ENCODE results near the gene DCAF11. TPM values are rescaled to one million over a fixed set of nuclear protein-coding genes. Genes with fewer than 3 reads are reported as not detected.

DCAF11 gene
- total RNA-seq, 3 donors from 2014 or later, result 45.7 to 57.6 (median 50.7) TPM

GRCh38 chr14:24151404-24152080 is 37.0 kb downstream of the DCAF11 start:
- Mint-ChIP-seq H3K4me3 (no peak overlapping the region), H3K36me3 (ENCODE audit: insufficient read depth) (peaks cover 34% of the 10 kb centered on the region), H3K4me1 (ENCODE audit: low read depth) (peaks cover 22% of the 10 kb centered on the region), H3K27me3 (ENCODE audit: low read depth) (no peaks in the 10 kb centered on the region), H3K9me3 (no peaks in the 10 kb centered on the region)
- ATAC-seq (no peak), DNase-seq (no peak)

DNA sequence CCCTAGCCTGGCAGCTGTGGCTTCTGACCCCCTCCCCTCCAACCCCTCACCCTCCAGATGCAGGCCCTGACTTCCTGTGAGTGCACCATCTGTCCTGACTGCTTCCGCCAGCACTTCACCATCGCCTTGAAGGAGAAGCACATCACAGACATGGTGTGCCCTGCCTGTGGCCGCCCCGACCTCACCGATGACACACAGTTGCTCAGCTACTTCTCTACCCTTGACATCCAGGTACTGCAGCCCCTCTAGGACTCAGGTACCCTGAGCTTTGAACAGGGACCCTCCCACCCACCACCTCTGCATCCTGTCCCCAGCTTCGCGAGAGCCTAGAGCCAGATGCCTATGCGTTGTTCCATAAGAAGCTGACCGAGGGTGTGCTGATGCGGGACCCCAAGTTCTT is 40.5 kb downstream of the DCAF11 start:
- peaks cover 34% of the 10 kb centered on the region for H3K36me3 Mint-ChIP-seq (ENCODE audit: insufficient read depth)

DNA sequence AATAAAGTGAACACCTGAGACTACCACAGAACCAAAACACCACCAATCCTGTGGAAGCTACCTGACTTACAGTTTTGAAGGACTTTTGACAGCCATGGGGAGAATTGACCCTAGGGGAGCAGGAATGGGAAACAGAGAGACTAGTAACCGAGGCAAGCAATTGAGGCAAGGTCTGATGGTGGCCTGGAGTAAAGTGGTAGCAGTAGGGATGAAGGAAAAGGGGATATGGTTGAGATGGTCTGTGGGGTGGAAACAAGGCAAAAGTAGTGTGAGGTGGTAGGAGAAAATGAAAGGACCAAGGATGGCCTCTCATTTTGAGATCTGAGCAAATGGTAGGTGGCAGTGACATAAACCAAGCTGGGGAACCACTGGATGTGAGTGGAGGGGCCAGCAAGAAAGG is 42.3 kb downstream of the DCAF11 start:
- DNase-seq, result no peak
- H3K9me3 Mint-ChIP-seq, result no peaks in the 10 kb centered on the region
- H3K27me3 Mint-ChIP-seq (ENCODE audit: low read depth), result no peaks in the 10 kb centered on the region
- H3K4me1 Mint-ChIP-seq (ENCODE audit: low read depth), result peaks cover 11% of the 10 kb centered on the region
- peaks cover 30% of the 10 kb centered on the region for H3K36me3 Mint-ChIP-seq (ENCODE audit: insufficient read depth)
- H3K4me3 Mint-ChIP-seq, result no peak overlapping the region
- no peak for ATAC-seq

More for the DNA sequence above, 40.5 kb downstream of the DCAF11 start:
- H3K4me3 Mint-ChIP-seq, result no peak overlapping the region
- H3K9me3 Mint-ChIP-seq, result no peaks in the 10 kb centered on the region
- no peak for ATAC-seq
- no peak for DNase-seq
- H3K27me3 Mint-ChIP-seq (ENCODE audit: low read depth), result no peaks in the 10 kb centered on the region
- H3K4me1 Mint-ChIP-seq (ENCODE audit: low read depth), result peaks cover 4% of the 10 kb centered on the region

- H3K4me1 Mint-ChIP-seq (ENCODE audit: low read depth), result peaks cover 15% of the 10 kb centered on the region
- no peak overlapping the region for H3K4me3 Mint-ChIP-seq
- H3K27me3 Mint-ChIP-seq (ENCODE audit: low read depth), result no peaks in the 10 kb centered on the region
- peaks cover 31% of the 10 kb centered on the region for H3K36me3 Mint-ChIP-seq (ENCODE audit: insufficient read depth)
- no peaks in the 10 kb centered on the region for H3K9me3 Mint-ChIP-seq
- ATAC-seq, result no peak
- no peak for DNase-seq
Observed at GRCh38 chr14:24157331-24157730, 42.8 kb downstream of the DCAF11 start.

DNA sequence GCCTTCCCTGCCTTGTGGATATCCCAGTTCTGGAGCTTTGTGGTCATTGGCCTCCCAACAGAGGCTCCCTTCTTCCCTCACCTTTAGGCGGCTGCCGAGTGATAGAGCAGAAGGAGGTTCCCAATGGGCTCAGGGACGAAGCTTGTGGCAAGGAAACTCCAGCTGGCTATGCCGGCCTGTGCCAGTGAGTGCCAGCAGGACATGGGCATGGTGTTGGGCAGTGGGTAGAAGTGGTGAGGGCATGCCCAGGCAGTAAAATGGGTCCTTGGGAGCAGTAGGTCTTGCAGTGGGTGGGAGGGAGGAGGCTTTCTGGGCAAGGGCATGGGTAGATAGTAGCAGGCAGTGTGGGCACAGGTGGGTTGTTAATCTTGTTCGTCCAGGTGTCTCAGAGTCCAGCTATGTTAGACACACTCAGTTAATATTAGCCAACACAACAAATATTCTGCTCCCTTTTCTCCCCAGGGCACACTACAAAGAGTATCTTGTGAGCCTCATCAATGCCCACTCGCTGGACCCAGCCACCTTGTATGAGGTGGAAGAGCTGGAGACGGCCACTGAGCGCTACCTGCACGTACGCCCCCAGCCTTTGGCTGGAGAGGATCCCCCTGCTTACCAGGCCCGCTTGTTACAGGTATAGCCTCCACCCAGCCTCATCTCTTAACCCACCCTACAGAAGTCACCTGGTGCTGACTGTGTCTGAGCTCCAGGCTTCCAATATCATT is 45.4 kb downstream of the DCAF11 start:
- DNase-seq (no peak), ATAC-seq (no peak)
- H3K9me3 Mint-ChIP-seq, result no peaks in the 10 kb centered on the region
- no peaks in the 10 kb centered on the region for H3K27me3 Mint-ChIP-seq (ENCODE audit: low read depth)
- peaks cover 40% of the 10 kb centered on the region for H3K4me1 Mint-ChIP-seq (ENCODE audit: low read depth)
- H3K4me3 Mint-ChIP-seq, result no peak overlapping the region
- H3K36me3 Mint-ChIP-seq (ENCODE audit: insufficient read depth), result peaks cover 42% of the 10 kb centered on the region

DNA sequence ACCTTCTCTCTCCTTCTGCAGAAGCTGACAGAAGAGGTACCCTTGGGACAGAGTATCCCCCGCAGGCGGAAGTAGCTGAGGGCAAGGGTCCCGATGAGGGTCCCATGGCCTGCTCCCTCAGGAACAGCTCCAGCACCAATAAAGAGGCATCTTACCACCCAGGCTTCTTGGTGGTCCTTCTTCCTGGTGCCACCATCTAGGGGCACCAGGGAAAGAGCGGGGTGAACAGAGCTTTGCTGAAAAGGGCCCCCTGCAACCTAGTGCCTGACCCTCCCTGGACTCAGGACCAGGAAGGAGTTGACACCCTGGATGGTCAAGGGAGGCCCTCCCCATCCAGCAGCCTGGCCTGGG is 45.9 kb downstream of the DCAF11 start:
- Mint-ChIP-seq H3K4me1 (ENCODE audit: low read depth) (peaks cover 46% of the 10 kb centered on the region), H3K4me3 (no peak overlapping the region)
- ATAC-seq, result no peak

DNA sequence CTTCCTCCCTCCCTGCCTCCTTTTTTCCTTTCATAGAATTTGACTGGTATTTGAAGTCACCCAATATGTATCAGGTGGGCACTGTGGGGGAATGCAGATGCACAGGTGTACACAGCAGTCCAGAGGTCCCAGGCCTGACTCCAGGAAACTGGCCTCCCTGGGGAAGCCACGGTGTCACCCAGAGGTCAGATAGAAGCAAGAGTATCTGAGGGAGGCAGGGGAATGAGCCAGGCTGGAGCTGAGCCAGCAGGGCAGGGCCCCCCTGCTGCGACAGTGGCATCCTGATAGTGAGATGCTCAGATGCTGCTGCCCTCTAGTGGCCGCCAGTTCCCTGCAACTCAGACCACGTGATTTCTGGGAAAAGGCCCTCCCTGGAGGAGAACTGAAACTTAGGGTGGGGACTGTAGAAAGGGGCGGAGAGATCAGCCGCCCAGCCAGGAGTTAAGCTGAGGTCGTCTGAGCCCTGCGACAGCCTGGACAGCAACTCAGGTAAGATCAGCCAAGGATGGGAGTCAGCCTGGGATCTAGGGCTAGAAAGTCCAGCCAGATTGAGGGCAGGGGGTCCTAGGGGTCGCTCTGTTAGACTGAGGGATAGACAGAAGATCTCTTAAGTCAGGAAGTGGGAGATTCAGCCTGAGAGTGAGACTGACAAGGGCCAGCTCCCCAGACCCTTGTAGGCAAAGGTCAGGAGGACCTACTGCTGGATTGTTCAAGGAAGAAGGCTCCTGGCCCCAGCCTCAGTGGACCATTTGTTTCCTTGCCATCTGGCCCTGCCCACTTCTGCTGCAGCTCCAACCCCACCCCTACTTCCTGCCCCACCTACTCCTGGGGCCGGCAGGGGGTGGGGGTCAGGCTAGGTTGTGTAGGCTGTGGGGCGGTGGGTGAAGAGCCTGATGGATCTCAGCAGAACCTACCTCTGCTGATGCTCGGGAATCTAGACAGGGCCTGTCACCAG is 46.5 kb downstream of the DCAF11 start, which contains the start of gene IRF9:
Gene IRF9 (plus strand): TSS at position 416 of the 955 bp plus-strand sequence. CDS start 880 bp downstream, outside the sequence.
- H3K4me1 Mint-ChIP-seq (ENCODE audit: low read depth), result peaks cover 47% of the 10 kb centered on the region
- no peaks in the 10 kb centered on the region for H3K27me3 Mint-ChIP-seq (ENCODE audit: low read depth)
- peaks cover 43% of the 10 kb centered on the region for H3K36me3 Mint-ChIP-seq (ENCODE audit: insufficient read depth)
- no peaks in the 10 kb centered on the region for H3K9me3 Mint-ChIP-seq
- H3K4me3 Mint-ChIP-seq, result peak within 1 kb of the TSS; percentile 98
- ATAC-seq, result peak; percentile 90
- peak; percentile 99 for DNase-seq

More for the DNA sequence above, 45.9 kb downstream of the DCAF11 start:
- DNase-seq, result no peak
- Mint-ChIP-seq H3K36me3 (ENCODE audit: insufficient read depth) (peaks cover 46% of the 10 kb centered on the region), H3K27me3 (ENCODE audit: low read depth) (no peaks in the 10 kb centered on the region), H3K9me3 (no peaks in the 10 kb centered on the region)

- Mint-ChIP-seq H3K4me1 (ENCODE audit: low read depth) (peaks cover 49% of the 10 kb centered on the region), H3K27me3 (ENCODE audit: low read depth) (no peaks in the 10 kb centered on the region), H3K36me3 (ENCODE audit: insufficient read depth) (peaks cover 46% of the 10 kb centered on the region), H3K9me3 (no peaks in the 10 kb centered on the region), H3K4me3 (peak overlapping the region; percentile 98)
- ATAC-seq (peak in 1 of 2 donors; percentile 22), DNase-seq (no peak)
Observed at GRCh38 chr14:24162093-24162492, 47.5 kb downstream of the DCAF11 start.

GRCh38 chr14:24164518-24164991 is 50.0 kb downstream of the DCAF11 start:
- DNase-seq, result no peak
- peaks cover 50% of the 10 kb centered on the region for H3K36me3 Mint-ChIP-seq (ENCODE audit: insufficient read depth)
- no peaks in the 10 kb centered on the region for H3K27me3 Mint-ChIP-seq (ENCODE audit: low read depth)
- H3K4me1 Mint-ChIP-seq (ENCODE audit: low read depth), result peaks cover 55% of the 10 kb centered on the region
- no peaks in the 10 kb centered on the region for H3K9me3 Mint-ChIP-seq
- ATAC-seq, result no peak
- peak overlapping the region; percentile 51 for H3K4me3 Mint-ChIP-seq

GRCh38 chr14:24165785-24166184 is 51.2 kb downstream of the DCAF11 start:
- no peak for ATAC-seq
- no peaks in the 10 kb centered on the region for H3K27me3 Mint-ChIP-seq (ENCODE audit: low read depth)
- peaks cover 48% of the 10 kb centered on the region for H3K4me1 Mint-ChIP-seq (ENCODE audit: low read depth)
- DNase-seq, result no peak
- no peaks in the 10 kb centered on the region for H3K9me3 Mint-ChIP-seq
- H3K36me3 Mint-ChIP-seq (ENCODE audit: insufficient read depth), result peaks cover 46% of the 10 kb centered on the region
- H3K4me3 Mint-ChIP-seq, result no peak overlapping the region

DNA sequence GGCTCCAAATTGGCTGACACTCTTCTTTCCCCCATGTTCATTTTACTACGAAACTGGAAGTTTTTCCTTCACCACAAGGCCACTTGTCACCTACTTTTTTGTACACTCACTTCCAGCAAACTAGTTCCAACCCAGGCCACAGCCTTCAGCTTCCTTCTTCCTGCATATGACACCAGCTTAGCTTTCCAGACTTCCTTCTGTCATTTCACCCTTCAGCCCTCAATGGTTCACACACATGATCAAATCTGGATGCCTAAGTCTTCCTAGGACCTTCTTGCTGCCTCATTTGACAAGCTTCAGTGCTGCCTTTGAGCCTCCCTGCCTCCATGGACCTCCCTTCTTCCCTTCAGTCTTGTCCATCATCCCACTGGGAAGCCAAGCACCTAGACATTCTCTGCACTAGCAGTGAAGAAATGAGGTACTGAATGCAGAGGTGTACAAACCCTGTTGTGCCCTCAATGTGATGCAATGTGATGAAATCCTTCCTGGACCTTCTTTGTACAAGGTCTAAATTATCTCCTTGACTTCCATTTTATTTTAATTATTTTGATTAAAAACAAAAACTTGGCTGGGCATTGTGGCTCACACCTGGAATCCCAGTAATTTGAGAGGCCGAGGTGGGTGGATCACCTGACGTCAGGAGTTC is 53.0 kb downstream of the DCAF11 start:
- peaks cover 45% of the 10 kb centered on the region for H3K36me3 Mint-ChIP-seq (ENCODE audit: insufficient read depth)
- no peak for ATAC-seq
- DNase-seq, result no peak
- H3K4me1 Mint-ChIP-seq (ENCODE audit: low read depth), result peaks cover 43% of the 10 kb centered on the region
- no peaks in the 10 kb centered on the region for H3K9me3 Mint-ChIP-seq
- no peaks in the 10 kb centered on the region for H3K27me3 Mint-ChIP-seq (ENCODE audit: low read depth)
- no peak overlapping the region for H3K4me3 Mint-ChIP-seq

DNA sequence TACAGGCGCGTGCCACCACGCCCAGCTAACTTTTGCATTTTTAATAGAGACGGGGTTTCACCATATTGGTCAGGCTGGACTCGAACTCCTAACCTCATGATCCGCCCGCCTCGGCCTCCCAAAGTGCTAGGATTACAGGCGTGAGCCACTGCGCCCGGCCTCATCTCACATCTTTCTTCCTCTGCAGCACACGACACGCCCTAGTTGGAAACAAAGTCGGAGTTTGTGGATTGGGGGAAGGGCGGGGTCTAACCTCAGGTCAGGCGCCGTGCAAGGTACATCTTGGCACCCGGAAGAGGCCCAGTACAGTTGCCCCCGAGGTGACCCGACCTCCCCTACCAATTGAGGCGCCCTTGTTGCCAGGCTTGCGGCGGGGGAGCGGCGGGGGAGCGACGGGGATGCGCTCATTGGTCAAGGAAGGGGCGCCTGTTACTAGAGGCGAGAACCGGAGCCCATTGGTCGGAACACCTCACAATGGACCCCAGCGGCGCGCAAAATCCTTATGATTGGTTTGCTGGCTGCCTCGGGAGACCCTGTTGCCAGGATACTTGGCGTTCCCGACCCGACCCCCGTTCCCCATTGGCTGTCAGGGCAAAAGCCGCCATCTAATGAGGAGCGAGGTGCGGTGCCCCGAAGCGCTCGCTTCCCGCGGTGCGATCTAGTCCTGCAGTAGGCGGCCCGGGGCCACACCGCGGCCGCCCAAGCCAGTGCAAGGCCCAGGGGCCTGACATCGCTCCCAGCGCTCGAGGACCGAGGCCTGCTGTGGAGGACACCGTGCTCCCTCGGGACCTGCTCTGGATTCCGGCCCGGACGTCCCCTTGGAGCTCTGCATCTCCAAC is 57.1 kb downstream of the DCAF11 start, which contains the start of gene REC8:
Gene REC8 (plus strand): TSS at position 659 of the 839 bp plus-strand sequence. CDS start 473 bp downstream, outside the sequence.
- H3K4me3 Mint-ChIP-seq, result peak within 1 kb of the TSS; percentile 81
- H3K27me3 Mint-ChIP-seq (ENCODE audit: low read depth), result no peaks in the 10 kb centered on the region
- peak; percentile 76 to 79 for ATAC-seq
- peak; percentile 52 for DNase-seq
- H3K4me1 Mint-ChIP-seq (ENCODE audit: low read depth), result peaks cover 20% of the 10 kb centered on the region
- peaks cover 25% of the 10 kb centered on the region for H3K36me3 Mint-ChIP-seq (ENCODE audit: insufficient read depth)
- no peaks in the 10 kb centered on the region for H3K9me3 Mint-ChIP-seq

Data from activated T-cell treated with anti-CD3 and anti-CD28 coated beads, Interleukin-2, amount 50 U/mL, for 4 hours (primary cell).